Upper lobe of left lung (tissue), 6 donors: ENCODE measurements around the gene MEF2C. TPM values are rescaled to one million over a fixed set of nuclear protein-coding genes. Genes with fewer than 3 reads are reported as not detected.
"Not testable (repeated sequence)": the region's sequence is repeated elsewhere in the genome, so short reads cannot be mapped to it uniquely, and the experiment has no call there.

ENCODE experiments used
- ATAC-seq, 2 donors: fragments of 200-7000 bp; cut with Tn5 transposase; one replicate each; pipeline ENCODE4 v1.9.1; 2022; ENCODE audit warnings: mild to moderate bottlenecking in 2 of 2, moderate library complexity in 2 of 2; ENCODE audit not compliant: low FRiP score in 2 of 2
- DNase-seq, 2 donors: peaks; one replicate each; pipeline ENCODE4 v3.0.0-alpha.2; 2019 to 2020
- H3K27ac ChIP-seq, 4 donors: fragments of 200-600 bp; sonication (generic); one replicate each; pipeline ENCODE4 v1.5.1; 2016 to 2019
- H3K27me3 ChIP-seq, 4 donors: fragments of 200-600 bp; sonication (generic); one replicate each; pipeline ENCODE4 v1.5.1; 2017 to 2019
- H3K36me3 ChIP-seq, 4 donors: fragments of 200-600 bp; sonication (generic); one replicate each; pipeline ENCODE4 v1.5.1; 2016 to 2019
- H3K4me1 ChIP-seq, 4 donors: fragments of 200-600 bp; sonication (generic); one replicate each; pipeline ENCODE4 v1.5.1; 2018 to 2019
- H3K4me3 ChIP-seq, 4 donors: fragments of 200-600 bp; sonication (generic); one replicate each; pipeline ENCODE4 v1.5.1; 2017 to 2019; ENCODE audit warnings: mild to moderate bottlenecking in 2 of 4, moderate library complexity in 1 of 4
- H3K9me3 ChIP-seq, 4 donors: fragments of 200-600 bp; sonication (generic); one replicate each; pipeline ENCODE4 v1.5.1; 2018 to 2019
- EP300 ChIP-seq, 4 donors: sonication (generic); formaldehyde crosslinking; IDR thresholded peaks; one replicate each; pipeline ENCODE4 v1.5.1; 2017; ENCODE audit warnings: antibody characterized with exemption in 4 of 4, control low read depth in 2 of 4
- POLR2A ChIP-seq, 4 donors: fragments of 450-650 bp; IDR thresholded peaks; one replicate each; pipeline ENCODE4 v1.5.1; 2016 to 2017; ENCODE audit warnings: antibody characterized with exemption in 4 of 4, mild to moderate bottlenecking in 2 of 4
- POLR2AphosphoS5 ChIP-seq, 2 donors: sonication (generic); formaldehyde crosslinking; IDR thresholded peaks; one replicate each; pipeline ENCODE4 v1.5.1; 2017; ENCODE audit warnings: antibody characterized with exemption in 2 of 2
- WGBS, 2 donors: methylation state at CpG; one replicate each; pipeline ENCODE4 v1.1.5; 2017 to 2018; 5-methylcytosine and 5-hydroxymethylcytosine counted together
- total RNA-seq, 6 donors: library from RNA; depleted of rRNA in 4 of 6; stranded (reverse); fragments of >200 nt in 4 of 6; gene quantifications; one replicate each; pipeline versions ENCODE4 v1.1.0 to v1.2.1, GENCODE V29; 2016 to 2021
- TF ChIP-seq, protein P1 (sequence below), 6 experiments: fragments of 450-650 bp in 4 of 6; fragments of 200-600 bp in 2 of 6; sonication (generic) in 2 of 6; IDR thresholded peaks; one replicate each; pipeline ENCODE4 v1.5.1; 2016 to 2019; ENCODE audit warnings: antibody characterized with exemption in 6 of 6
- donor health status: DM: no; HTN: no; CAD: no; lungs with moderate emphysema.
- donor health status: DM: no; HTN: yes; CAD: no; lungs with severe emphysema.

MEF2C gene
- total RNA-seq, 6 donors from 2014 or later = 20.5 to 46.2 (median 35.8) TPM

- no peak overlapping the region for H3K4me3 ChIP-seq
- H3K36me3 ChIP-seq = no peaks in the 10 kb centered on the region
- DNase-seq (no peak), ATAC-seq (no peak)
- peaks cover 0 to 15% (median 7%) of the 10 kb centered on the region in 4 donors for H3K4me1 ChIP-seq
- H3K27me3 ChIP-seq = no peaks in the 10 kb centered on the region
- WGBS, 2 donors = 96 to 97% methylated on average over 5 of the region's 5 CpGs
- no peak for TF ChIP-seq POLR2AphosphoS5 (IDR thresholded peaks at IDR 0.05)
- TF ChIP-seq POLR2A (IDR thresholded peaks at IDR 0.05) = no peak
- TF ChIP-seq, protein P1, sequence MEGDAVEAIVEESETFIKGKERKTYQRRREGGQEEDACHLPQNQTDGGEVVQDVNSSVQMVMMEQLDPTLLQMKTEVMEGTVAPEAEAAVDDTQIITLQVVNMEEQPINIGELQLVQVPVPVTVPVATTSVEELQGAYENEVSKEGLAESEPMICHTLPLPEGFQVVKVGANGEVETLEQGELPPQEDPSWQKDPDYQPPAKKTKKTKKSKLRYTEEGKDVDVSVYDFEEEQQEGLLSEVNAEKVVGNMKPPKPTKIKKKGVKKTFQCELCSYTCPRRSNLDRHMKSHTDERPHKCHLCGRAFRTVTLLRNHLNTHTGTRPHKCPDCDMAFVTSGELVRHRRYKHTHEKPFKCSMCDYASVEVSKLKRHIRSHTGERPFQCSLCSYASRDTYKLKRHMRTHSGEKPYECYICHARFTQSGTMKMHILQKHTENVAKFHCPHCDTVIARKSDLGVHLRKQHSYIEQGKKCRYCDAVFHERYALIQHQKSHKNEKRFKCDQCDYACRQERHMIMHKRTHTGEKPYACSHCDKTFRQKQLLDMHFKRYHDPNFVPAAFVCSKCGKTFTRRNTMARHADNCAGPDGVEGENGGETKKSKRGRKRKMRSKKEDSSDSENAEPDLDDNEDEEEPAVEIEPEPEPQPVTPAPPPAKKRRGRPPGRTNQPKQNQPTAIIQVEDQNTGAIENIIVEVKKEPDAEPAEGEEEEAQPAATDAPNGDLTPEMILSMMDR (IDR thresholded peaks at IDR 0.05) = no peak
- no peak for TF ChIP-seq EP300 (IDR thresholded peaks at IDR 0.05)
- H3K27ac ChIP-seq = no peak overlapping the region
- no peaks in the 10 kb centered on the region for H3K9me3 ChIP-seq
Measured at GRCh38 chr5:88863523-88863922, 19.5 kb downstream of the MEF2C start.

DNA sequence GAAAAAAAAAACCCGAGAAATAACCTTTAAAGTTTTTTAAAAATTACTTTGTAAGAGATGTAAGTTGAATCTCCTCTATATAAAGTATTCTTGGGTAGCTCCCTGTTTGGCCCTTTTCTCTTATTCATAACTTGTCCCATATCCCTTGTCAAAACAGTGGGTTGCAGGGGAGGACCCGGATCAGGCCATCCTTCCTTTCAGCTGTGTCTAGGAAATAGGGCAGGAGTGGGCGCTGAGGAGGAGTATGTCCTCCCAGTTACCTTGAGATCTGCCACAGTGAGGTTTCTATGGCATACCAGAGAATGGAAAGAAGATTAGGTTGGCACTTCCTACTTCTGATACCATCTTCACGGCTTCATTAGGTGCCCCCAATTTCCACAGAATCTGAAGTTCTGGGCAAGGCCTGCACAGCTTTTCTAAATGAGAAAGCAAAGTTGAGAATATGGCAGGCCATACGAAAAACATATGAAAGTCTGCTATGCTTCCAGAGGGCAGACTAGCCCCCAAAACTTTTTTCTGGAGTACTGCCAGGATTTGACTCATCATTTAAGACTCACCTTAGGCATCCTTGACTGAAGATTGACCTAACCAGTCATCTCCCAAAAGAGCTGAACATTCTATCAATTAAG lies 20.3 kb downstream of the MEF2C start:
- Histone ChIP-seq H3K9me3 (no peaks in the 10 kb centered on the region), H3K27me3 (no peaks in the 10 kb centered on the region), H3K4me3 (no peak overlapping the region), H3K27ac (no peak overlapping the region), H3K36me3 (no peaks in the 10 kb centered on the region), H3K4me1 (peaks cover 0 to 15% (median 7%) of the 10 kb centered on the region in 4 donors)
- ATAC-seq (no peak), DNase-seq (no peak)
- 88 to 91% methylated on average over 5 of the region's 5 CpGs for WGBS, 2 donors
- TF ChIP-seq POLR2AphosphoS5 (IDR thresholded peaks at IDR 0.05) = no peak
- TF ChIP-seq, protein P1 (IDR thresholded peaks at IDR 0.05) = no peak
- no peak for TF ChIP-seq EP300 (IDR thresholded peaks at IDR 0.05)
- no peak for TF ChIP-seq POLR2A (IDR thresholded peaks at IDR 0.05)

- Histone ChIP-seq H3K4me1 (peaks cover 0 to 15% (median 7%) of the 10 kb centered on the region in 4 donors), H3K9me3 (peaks cover 0 to 3% (median 0%) of the 10 kb centered on the region in 4 donors), H3K4me3 (no peak overlapping the region), H3K36me3 (no peaks in the 10 kb centered on the region), H3K27me3 (no peaks in the 10 kb centered on the region), H3K27ac (no peak overlapping the region)
- 60 to 81% methylated on average over 2 of the region's 2 CpGs for WGBS, 2 donors
- no peak for TF ChIP-seq POLR2A (IDR thresholded peaks at IDR 0.05)
- TF ChIP-seq, protein P1 (IDR thresholded peaks at IDR 0.05) = no peak
- no peak for TF ChIP-seq POLR2AphosphoS5 (IDR thresholded peaks at IDR 0.05)
- TF ChIP-seq EP300 (IDR thresholded peaks at IDR 0.05) = no peak
- peak; percentile 12 to 43 for ATAC-seq
- no peak for DNase-seq
Measured at GRCh38 chr5:88861231-88861630, 21.8 kb downstream of the MEF2C start.

GRCh38 chr5:88860501-88860900 lies 22.5 kb downstream of the MEF2C start:
- WGBS, 2 donors = 88 to 100% methylated on average over 1 of the region's 1 CpG
- peaks cover 0 to 3% (median 0%) of the 10 kb centered on the region in 4 donors for H3K9me3 ChIP-seq
- no peaks in the 10 kb centered on the region for H3K27me3 ChIP-seq
- ATAC-seq = peak in 1 of 2 donors; percentile 17
- no peak for TF ChIP-seq POLR2A (IDR thresholded peaks at IDR 0.05)
- no peak for TF ChIP-seq POLR2AphosphoS5 (IDR thresholded peaks at IDR 0.05)
- TF ChIP-seq EP300 (IDR thresholded peaks at IDR 0.05) = no peak
- TF ChIP-seq, protein P1 (IDR thresholded peaks at IDR 0.05) = no peak
- no peak overlapping the region for H3K27ac ChIP-seq
- no peak for DNase-seq
- H3K4me1 ChIP-seq = peaks cover 0 to 15% (median 7%) of the 10 kb centered on the region in 4 donors
- no peaks in the 10 kb centered on the region for H3K36me3 ChIP-seq
- H3K4me3 ChIP-seq = no peak overlapping the region

DNA sequence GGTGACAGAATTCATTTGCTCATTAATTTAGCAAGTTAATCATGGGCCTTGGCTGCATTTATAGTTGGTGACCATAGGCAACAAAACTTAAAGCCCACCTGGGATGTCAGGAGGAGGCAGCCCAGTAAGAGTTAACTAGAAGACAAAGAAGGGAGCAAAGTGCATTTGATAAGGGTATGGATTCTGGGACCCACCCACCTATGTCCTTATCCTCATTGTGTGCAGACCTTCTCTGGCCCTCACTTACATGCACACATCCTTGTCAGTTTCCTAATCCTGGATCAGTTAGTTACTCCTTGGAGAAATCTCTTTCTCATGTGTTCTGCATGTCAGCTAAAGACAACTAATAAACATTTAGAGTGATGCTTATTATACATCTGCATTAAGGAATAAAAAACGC lies 24.6 kb downstream of the MEF2C start:
- WGBS, 2 donors = 88 to 93% methylated on average over 1 of the region's 1 CpG
- H3K36me3 ChIP-seq = no peaks in the 10 kb centered on the region
- H3K4me3 ChIP-seq = no peak overlapping the region
- H3K9me3 ChIP-seq = peaks cover 0 to 3% (median 0%) of the 10 kb centered on the region in 4 donors
- H3K27ac ChIP-seq = no peak overlapping the region
- ATAC-seq (no peak), DNase-seq (no peak)
- H3K27me3 ChIP-seq = no peaks in the 10 kb centered on the region
- TF ChIP-seq POLR2AphosphoS5 (IDR thresholded peaks at IDR 0.05) = no peak
- TF ChIP-seq, protein P1 (IDR thresholded peaks at IDR 0.05) = no peak
- TF ChIP-seq POLR2A (IDR thresholded peaks at IDR 0.05) = no peak
- TF ChIP-seq EP300 (IDR thresholded peaks at IDR 0.05) = no peak
- peaks cover 0 to 15% (median 7%) of the 10 kb centered on the region in 4 donors for H3K4me1 ChIP-seq

- H3K27me3 ChIP-seq, H3K4me3 ChIP-seq, DNase-seq, ATAC-seq, H3K27ac ChIP-seq, H3K36me3 ChIP-seq, H3K9me3 ChIP-seq: not testable (repeated sequence)
- WGBS, 2 donors = 93 to 100% methylated on average over 2 to 3 of the region's 3 CpGs
- H3K4me1 ChIP-seq = peaks cover 0 to 10% (median 7%) of the 10 kb centered on the region in 4 donors
Measured at GRCh38 chr5:88856381-88856780, 26.6 kb downstream of the MEF2C start.
